Right atrium auricular region (tissue), 2 donors: Measurements from ENCODE around the gene TM2D3. TPM values are rescaled to one million over a fixed set of nuclear protein-coding genes. Genes with fewer than 3 reads are reported as not detected.

ENCODE experiments used
- DNase-seq: peaks from one replicate; pipeline ENCODE4 v3.0.0-alpha.2; 2019; ENCODE audit warnings: low spot score
- H3K27ac ChIP-seq, 2 donors: fragments of 200-600 bp; sonication (generic); 1 replicate in 1 of 2; 2 replicates in 1 of 2; pipeline ENCODE4 v1.5.1; 2016 to 2019
- H3K27me3 ChIP-seq, 2 donors: fragments of 200-600 bp; sonication (generic); one replicate each; pipeline versions ENCODE4 v1.5.1 to v1.6.0; 2017 to 2019
- H3K36me3 ChIP-seq: fragments of 200-600 bp; sonication (generic); one replicate; pipeline ENCODE4 v1.5.1; 2016
- H3K4me1 ChIP-seq, 2 donors: fragments of 200-600 bp; sonication (generic); one replicate each; pipeline versions ENCODE4 v1.5.1 to v1.6.0; 2017 to 2019
- H3K4me3 ChIP-seq, 2 donors: fragments of 200-600 bp; sonication (generic); 1 replicate in 1 of 2; 2 replicates in 1 of 2; pipeline ENCODE4 v1.5.1; 2017 to 2019; ENCODE audit warnings: mild to moderate bottlenecking in 1 of 2, moderate library complexity in 1 of 2
- H3K9me3 ChIP-seq, 2 donors: fragments of 200-600 bp; sonication (generic); one replicate each; pipeline ENCODE4 v1.5.1; 2019
- CTCF ChIP-seq, 2 donors: fragments of 200-600 bp; sonication (generic); IDR thresholded peaks; one replicate each; pipeline ENCODE4 v1.5.1; 2019; ENCODE audit warnings: antibody characterized with exemption in 2 of 2
- total RNA-seq, 2 donors: library from RNA; depleted of rRNA; stranded (reverse); fragments of >200 nt; gene quantifications; one replicate each; pipeline ENCODE4 v1.1.0, GENCODE V29; 2016

Gene TM2D3
- 10 to 100 TPM; 36.0 to 53.4 TPM for total RNA-seq

- peak; percentile 67 to 81 for TF ChIP-seq CTCF (IDR thresholded peaks at IDR 0.05)
- Histone ChIP-seq H3K27ac (peak within 1 kb of the TSS; percentile 97), H3K9me3 (no peaks in the 10 kb centered on the region), H3K36me3 (peaks cover 18% of the 10 kb centered on the region), H3K4me1 (peaks cover 0 to 32% of the 10 kb centered on the region in 2 donors), H3K27me3 (no peaks in the 10 kb centered on the region), H3K4me3 (peak within 1 kb of the TSS; percentile 71 to 90)
- DNase-seq: peak; percentile 94
These were observed at the start of gene TM2D3 for GRCh38 chr15:101652098-101652785. Gene TM2D3 (minus strand): TSS chr15:101652381. CDS start chr15:101652361, 20 bp downstream.

- no peak overlapping the region for H3K27ac ChIP-seq
- no peaks in the 10 kb centered on the region for H3K4me1 ChIP-seq
- DNase-seq: no peak
- no peaks in the 10 kb centered on the region for H3K27me3 ChIP-seq
- no peaks in the 10 kb centered on the region for H3K9me3 ChIP-seq
- peaks cover 84% of the 10 kb centered on the region for H3K36me3 ChIP-seq
- H3K4me3 ChIP-seq: no peak overlapping the region
- no peak for TF ChIP-seq CTCF (IDR thresholded peaks at IDR 0.05)
These were observed 46.1 kb upstream of the TM2D3 start for GRCh38 chr15:101698314-101698713.

- Histone ChIP-seq H3K36me3 (peaks cover 76% of the 10 kb centered on the region), H3K4me3 (no peak overlapping the region), H3K27ac (no peak overlapping the region), H3K27me3 (no peaks in the 10 kb centered on the region), H3K4me1 (no peaks in the 10 kb centered on the region), H3K9me3 (no peaks in the 10 kb centered on the region)
- no peak for TF ChIP-seq CTCF (IDR thresholded peaks at IDR 0.05)
- DNase-seq: no peak
These were observed 45.3 kb upstream of the TM2D3 start for GRCh38 chr15:101697488-101697887.

GRCh38 chr15:101696829-101697228, 44.6 kb upstream of the TM2D3 start:
- Histone ChIP-seq H3K9me3 (no peaks in the 10 kb centered on the region), H3K36me3 (peaks cover 73% of the 10 kb centered on the region), H3K4me3 (no peak overlapping the region), H3K4me1 (no peaks in the 10 kb centered on the region), H3K27me3 (no peaks in the 10 kb centered on the region), H3K27ac (no peak overlapping the region)
- no peak for TF ChIP-seq CTCF (IDR thresholded peaks at IDR 0.05)
- DNase-seq: no peak

- Histone ChIP-seq H3K4me1 (no peaks in the 10 kb centered on the region), H3K36me3 (peaks cover 50% of the 10 kb centered on the region), H3K9me3 (no peaks in the 10 kb centered on the region), H3K4me3 (no peak overlapping the region), H3K27ac (no peak overlapping the region), H3K27me3 (no peaks in the 10 kb centered on the region)
- no peak for DNase-seq
- TF ChIP-seq CTCF (IDR thresholded peaks at IDR 0.05): no peak
These were observed 42.1 kb upstream of the TM2D3 start for GRCh38 chr15:101694261-101694660.
